ENCODE measurements around the gene HS6ST2.
"Not testable (repeated sequence)": the region's sequence is repeated elsewhere in the genome, so short reads cannot be mapped to it uniquely, and the experiment has no call there.

HS6ST2 gene

GRCh38 chrX:132940727-132941327 is 17.6 kb downstream of the HS6ST2 start:
- DNase-seq (ENCODE audit: low read depth), result no peak

GRCh38 chrX:132933170-132933569 is 25.3 kb downstream of the HS6ST2 start:
- no peak for DNase-seq (ENCODE audit: low read depth)

GRCh38 chrX:132924426-132924825 is 34.0 kb downstream of the HS6ST2 start:
- DNase-seq (ENCODE audit: low read depth), result no peak

GRCh38 chrX:132918523-132918922 is 39.9 kb downstream of the HS6ST2 start:
- DNase-seq (ENCODE audit: low read depth), result no peak

DNA sequence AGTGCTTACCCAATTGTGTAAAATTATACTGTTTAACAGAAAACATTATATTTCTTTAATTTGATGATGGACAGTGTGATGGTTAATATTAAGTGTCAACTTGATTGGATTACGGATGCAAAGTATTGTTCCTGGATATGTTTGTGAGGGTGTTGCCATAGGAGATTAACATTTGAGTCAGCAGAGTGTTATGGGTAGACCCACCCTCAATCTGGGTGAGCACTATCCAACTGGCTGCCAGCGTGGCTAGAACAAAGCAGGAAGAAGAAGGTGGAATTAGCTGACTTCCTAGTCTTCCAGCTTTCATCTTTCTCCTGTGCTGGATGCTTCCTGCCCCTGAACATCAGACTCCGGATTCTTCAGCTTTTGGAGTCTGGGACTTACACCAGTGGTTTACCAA is 42.1 kb downstream of the HS6ST2 start:
- DNase-seq (ENCODE audit: low read depth), result no peak

GRCh38 chrX:132909643-132910042 is 48.8 kb downstream of the HS6ST2 start:
- DNase-seq (ENCODE audit: low read depth), result no peak

GRCh38 chrX:132908891-132909290 is 49.5 kb downstream of the HS6ST2 start:
- DNase-seq (ENCODE audit: low read depth), result no peak

- DNase-seq (ENCODE audit: low read depth), result no peak
Observed at GRCh38 chrX:132900633-132901293, 57.7 kb downstream of the HS6ST2 start.

- no peak for DNase-seq (ENCODE audit: low read depth)
Observed at GRCh38 chrX:132887569-132887968, 70.9 kb downstream of the HS6ST2 start.

DNA sequence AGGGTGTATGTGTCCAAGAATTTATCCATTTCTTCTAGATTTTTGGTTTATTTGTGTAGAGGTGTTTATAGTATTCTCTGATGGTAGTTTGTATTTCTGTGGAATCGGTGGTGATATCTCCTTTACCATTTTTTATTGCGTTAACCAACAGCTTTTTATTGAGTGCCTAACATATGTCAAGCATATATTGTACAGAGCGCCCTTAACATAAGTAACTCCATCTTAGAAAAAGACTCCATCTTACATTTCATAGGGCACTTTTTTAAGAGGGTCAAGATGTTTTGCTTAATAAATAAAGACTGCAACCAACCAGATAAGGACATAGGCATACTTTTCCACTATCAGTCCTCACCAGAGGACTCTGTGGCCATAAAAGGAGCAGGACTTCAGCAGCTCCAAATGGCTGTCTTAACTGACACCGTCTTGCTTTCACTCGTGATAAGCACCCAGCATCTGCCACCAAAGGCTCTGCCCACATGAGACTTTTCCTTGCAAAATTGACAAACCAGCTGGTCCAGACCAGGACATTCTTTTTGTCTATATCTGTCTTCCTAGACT is 75.0 kb downstream of the HS6ST2 start:
- no peak for DNase-seq (ENCODE audit: low read depth)

GRCh38 chrX:132880753-132881152 is 77.7 kb downstream of the HS6ST2 start:
- DNase-seq (ENCODE audit: low read depth), result not testable (repeated sequence)

DNA sequence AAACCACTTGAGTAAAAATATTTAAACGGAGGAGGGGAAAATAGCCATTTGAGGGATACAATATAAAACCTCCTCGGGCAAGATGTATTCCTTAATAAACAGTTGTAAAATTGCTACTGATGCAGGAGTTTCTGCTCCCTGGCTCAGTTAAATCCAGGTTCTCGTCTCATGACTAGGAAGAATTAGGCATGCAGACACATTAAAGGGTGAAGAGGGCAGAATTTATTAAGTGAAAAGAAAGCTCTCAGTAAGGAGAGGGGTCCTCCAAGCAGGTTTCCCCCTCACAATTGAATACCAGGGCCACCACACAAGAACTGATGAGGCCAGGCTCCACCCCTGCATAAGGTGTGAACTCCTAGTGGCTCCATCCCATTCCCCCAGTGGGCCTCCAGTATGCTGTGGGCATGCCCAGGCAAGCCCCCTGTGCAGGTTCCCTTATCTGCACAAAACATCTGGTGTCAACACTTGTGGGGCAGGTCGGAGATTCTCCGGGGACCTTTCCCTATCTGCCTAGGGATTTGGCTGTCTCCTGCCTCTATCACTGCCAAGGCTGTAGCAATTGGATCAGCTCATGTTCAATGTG is 80.4 kb downstream of the HS6ST2 start:
- no peak for DNase-seq (ENCODE audit: low read depth)

GRCh38 chrX:132876523-132877338 is 81.7 kb downstream of the HS6ST2 start:
- no peak for DNase-seq (ENCODE audit: low read depth)

- DNase-seq (ENCODE audit: low read depth), result no peak
Observed at GRCh38 chrX:132875650-132876522, 82.5 kb downstream of the HS6ST2 start.

- DNase-seq (ENCODE audit: low read depth), result no peak
Observed at GRCh38 chrX:132862562-132862961, 95.9 kb downstream of the HS6ST2 start.

DNA sequence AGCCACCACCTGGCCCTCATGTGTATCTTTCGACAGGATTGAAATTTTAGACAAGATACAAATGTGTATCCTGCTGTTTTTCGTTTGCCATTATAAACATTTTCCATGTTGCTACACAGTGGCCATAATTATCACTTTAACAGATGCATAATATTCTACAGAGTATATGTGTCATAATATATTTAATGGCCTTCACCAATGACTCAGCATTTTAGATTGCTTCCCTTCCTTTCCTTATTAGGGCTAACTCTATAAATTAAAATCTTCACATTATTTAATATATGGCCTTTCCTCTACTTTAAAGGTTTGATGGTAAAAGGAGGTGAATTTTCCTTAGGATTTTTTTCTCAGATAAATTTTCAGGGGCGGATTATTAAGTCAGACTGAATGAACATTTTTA is 97.4 kb downstream of the HS6ST2 start:
- no peak for DNase-seq (ENCODE audit: low read depth)

- DNase-seq (ENCODE audit: low read depth), result no peak
Observed at GRCh38 chrX:132860200-132860599, 98.2 kb downstream of the HS6ST2 start.

DNA sequence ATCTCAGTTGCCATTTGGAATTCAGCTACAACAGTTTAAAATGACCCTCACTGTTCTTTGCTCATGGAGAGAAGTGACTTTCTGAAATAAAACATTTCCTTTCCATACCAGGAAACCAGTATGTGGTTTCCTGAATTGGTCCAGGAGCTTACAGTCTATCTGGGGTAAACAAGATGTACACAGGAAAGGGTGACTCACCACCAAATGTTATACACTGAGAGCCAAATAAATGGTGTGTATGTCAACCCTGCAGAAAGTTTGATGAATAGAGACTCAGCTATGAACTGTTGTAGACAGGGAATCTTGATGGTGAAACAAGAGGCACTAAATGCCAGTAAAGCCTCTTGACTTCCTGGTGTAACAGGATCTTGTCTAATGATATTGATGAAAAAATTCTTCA is 100.4 kb downstream of the HS6ST2 start:
- no peak for DNase-seq (ENCODE audit: low read depth)

GRCh38 chrX:132855780-132856341 is 102.6 kb downstream of the HS6ST2 start:
- no peak for DNase-seq (ENCODE audit: low read depth)

DNA sequence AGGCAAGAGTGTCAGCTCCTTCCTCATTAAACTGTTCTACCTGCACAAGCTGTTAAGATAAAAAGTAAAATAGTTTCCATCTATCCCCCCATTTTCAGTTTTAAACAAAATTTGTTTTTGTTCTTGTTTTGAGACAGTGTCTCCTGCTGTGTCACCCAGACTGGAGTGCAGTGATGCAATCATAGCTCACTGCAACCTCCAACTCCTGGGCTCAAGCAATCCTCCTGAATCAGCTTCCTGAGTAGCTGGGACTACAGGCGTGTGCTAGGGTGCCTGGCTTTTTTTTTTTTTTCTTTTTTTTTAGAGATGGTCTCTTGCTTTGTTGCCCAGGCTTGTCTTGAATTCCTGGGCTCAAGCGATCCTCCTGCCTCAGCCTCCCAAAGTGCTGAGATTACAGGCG is 105.4 kb downstream of the HS6ST2 start:
- DNase-seq (ENCODE audit: low read depth), result no peak

GRCh38 chrX:132848296-132848970 is 110.0 kb downstream of the HS6ST2 start:
- no peak for DNase-seq (ENCODE audit: low read depth)
